Myocyte (in vitro differentiated cells): ENCODE data around the gene DUSP9. TPM values are rescaled to one million over a fixed set of nuclear protein-coding genes. Genes with fewer than 3 reads are reported as not detected.

Source experiments
- DNase-seq: peaks from one replicate; pipeline ENCODE4 v3.0.0-alpha.2; 2012; ENCODE audit warnings: low read depth
- total RNA-seq: library from RNA; depleted of rRNA; stranded (reverse); fragments of >200 nt; gene quantifications from 2 replicates; pipeline ENCODE4 v1.2.3, GENCODE V29; 2014

Gene DUSP9
- total RNA-seq, 1 donor from 2014 or later: not detected

- no peak for DNase-seq
Observed at GRCh38 chrX:153647461-153648357, 706 bp downstream of the DUSP9 start.

DNA sequence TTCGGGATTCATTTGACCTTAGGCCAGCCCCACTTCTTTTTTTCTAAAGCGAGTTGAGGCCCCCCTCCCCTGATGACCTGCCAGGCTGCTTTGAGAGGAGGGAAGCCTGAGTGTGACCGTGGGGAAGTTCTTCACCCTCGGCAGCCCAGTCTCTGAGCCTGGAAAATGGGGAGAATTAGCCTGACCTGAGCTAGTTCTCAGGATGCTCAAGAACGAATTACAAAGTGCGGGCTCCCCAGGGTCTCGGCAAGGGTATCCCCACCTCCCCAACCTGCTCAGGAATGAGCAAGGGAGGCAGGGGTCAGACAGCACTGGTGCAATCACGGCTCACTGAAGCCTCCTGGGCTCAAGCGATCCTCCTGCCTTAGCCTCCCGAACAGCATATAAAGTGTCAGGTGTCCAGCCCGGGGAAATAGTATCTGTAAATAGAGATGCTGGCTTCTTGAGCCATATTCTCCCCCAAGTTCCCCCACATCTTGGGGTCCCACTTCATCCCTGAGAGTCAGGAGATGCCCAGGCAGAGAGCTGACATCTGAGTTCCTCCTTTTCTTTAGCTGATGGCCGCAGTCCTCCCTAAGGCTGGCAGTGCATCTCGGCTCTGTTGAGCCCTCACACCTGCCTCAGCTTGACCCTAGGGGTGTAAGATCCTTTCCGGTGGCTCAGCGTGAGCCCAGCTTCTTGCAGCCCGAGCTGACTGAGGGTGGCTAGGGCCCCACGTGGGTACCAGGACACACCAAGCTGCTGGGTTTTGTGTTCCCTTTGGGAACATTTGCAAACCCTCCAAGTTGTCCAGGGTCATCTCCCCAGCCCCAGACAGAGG, 1.6 kb downstream of the DUSP9 start:
- no peak for DNase-seq

DNA sequence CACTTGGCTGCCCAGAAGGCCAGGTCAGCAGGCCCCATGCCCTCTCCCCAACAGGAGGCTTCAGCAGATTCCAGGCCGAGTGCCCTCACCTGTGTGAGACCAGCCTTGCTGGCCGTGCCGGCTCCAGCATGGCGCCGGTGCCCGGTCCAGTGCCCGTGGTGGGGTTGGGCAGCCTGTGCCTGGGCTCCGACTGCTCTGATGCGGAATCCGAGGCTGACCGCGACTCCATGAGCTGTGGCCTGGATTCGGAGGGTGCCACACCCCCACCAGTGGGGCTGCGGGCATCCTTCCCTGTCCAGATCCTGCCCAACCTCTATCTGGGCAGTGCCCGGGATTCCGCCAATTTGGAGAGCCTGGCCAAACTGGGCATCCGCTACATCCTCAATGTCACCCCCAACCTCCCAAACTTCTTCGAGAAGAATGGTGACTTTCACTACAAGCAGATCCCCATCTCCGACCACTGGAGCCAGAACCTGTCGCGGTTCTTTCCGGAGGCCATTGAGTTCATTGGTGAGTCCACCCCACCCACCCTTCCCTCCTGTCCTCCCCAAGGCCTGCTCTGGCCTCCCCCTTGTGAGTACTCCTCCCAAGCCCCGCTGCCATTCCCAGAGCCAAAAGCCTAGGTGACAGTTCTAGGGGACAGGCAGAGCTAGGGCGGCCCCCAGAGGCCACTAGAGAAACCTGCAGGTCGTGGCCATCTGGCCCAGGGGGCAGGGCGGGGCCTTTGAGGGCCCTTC, 2.3 kb downstream of the DUSP9 start:
- DNase-seq: peak; percentile 27

- DNase-seq: no peak
Observed at GRCh38 chrX:153649915-153650782, 3.1 kb downstream of the DUSP9 start.

- no peak for DNase-seq
Observed at GRCh38 chrX:153650959-153651358, 4.0 kb downstream of the DUSP9 start.

DNA sequence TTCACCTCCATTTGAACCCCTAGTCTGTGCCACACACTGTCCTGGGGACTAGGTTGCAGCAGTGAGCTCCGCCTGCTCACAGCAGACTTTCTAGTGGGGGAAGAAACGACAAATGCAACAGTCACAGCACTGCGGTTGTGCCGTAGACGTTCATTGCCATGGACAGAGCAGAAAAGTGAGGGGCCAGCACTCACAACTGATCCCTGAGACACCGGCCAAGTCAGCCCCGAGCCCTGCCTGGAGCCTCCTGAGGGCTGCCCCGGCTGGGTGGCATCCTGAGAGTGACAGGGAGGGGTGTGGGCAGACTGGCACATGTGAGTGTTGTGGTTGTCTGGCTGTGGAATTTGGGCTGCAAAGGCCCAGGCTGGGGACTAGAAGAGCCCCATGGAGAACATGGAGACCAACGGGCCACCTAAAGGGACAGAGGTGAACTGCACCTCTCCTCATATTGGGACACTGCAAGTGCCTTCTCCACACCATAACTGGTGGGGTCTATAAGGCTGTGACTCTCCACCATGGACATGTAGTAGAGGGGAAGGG, 4.6 kb downstream of the DUSP9 start:
- peak; percentile 21 for DNase-seq

- no peak for DNase-seq
Observed at GRCh38 chrX:153653556-153653955, 6.6 kb downstream of the DUSP9 start.

DNA sequence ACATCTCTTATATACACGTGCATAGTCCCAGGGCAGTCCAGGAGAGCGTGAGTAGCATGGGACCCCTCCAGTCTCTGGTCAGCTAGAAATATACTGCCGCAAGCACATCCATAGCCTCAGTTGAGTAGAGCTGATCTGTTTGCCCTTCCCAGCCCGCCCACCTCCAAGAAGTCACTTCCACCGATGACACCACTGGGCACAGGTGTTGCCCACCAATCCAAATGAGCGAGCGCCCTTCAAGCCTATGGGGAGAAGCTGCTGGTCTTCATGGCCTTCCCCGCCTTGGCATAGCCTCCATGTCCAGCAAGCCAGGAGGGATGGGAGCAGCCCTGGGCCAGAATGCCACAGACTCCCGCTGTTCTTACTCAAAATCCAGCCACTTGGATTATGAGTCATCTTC, 10.2 kb downstream of the DUSP9 start:
- DNase-seq: no peak

DNA sequence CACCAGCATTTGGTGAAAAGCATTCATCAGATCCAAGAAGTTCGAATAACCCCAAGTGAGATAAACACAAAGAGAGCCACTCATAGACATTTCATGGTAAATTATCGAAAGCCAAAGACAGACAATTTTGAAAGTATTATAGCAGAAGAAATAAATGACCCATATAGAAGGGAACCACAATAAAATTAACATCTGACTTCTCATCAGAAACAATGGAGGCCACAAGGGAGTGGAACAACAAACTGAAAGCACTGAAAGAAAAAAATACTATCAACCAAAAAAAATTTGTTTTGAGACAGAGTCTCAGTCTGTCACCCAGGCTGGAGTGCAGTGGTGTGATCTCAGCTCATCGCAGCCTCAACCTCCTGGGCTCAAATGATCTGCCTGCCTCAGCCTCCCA, 12.3 kb downstream of the DUSP9 start:
- DNase-seq: no peak

DNA sequence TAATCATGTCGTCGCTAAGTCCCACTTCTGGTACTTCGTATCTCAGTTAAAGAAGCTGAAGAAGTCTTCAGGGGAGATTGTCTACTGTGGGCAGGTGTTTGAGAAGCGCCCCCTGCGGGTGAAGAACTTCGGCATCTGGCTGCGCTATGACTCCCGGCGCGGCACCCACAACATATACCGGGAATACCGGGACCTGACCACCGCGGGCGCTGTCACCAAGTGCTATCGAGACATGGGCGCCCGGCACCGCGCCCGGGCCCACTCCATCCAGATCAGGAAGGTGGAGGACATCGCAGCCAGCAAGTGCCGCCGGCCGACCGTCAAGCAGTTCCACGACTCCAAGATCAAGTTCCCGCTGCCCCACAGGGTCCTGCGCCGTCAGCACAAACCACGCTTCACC, 15.3 kb downstream of the DUSP9 start:
- peak; percentile 11 for DNase-seq

DNA sequence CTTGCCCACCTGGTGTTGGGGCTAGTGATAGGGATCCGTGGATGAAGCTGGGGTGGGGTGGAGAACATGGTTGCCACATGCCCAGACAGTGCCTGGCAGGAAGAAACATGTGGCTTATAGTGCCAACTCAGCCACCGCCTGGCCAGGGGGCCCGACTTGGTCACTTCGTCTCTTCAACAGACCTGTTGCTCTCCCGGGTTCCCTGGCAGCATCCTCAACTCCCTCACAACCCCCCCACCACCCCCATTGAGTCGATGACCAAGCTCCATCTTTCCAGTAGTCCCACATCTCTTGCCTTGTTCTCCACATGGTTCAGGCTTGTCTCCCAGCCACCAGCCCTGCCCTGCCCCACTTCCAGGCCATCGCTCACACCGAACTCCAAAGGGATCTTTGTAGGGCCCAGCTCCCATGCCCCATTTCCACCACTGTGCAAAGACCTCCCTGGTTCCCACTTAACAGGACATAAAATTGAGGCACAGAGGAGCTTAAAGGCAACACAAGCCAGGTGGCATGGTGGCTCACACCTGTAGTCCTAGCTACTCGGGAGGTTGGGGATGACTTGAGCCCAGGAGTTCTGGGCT, 18.8 kb downstream of the DUSP9 start:
- DNase-seq: no peak

GRCh38 chrX:153667281-153667955, 20.4 kb downstream of the DUSP9 start:
- no peak for DNase-seq

DNA sequence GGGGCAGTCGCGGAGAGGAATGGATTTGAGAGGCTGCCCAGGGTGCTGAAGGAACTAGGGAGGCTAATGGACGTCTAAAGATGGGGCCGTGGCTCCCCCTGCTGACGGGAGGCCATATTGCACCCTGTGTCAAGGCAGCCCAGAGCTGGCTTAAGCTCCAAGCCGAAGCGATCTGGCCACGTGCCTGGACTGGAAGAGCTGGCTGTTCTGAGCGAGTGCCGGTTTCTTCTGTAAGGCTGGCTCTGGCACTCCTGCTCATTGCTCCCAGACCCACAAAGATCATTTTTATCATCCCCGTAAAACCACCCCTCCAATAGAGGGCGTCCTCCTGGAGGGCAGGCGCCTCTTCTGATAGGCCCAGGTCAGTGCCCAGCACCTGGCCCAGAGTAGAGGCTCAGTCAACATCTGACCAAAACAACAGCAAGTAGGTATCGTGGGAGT, 21.0 kb downstream of the DUSP9 start:
- peak; percentile 63 for DNase-seq

GRCh38 chrX:153668423-153669173, 21.6 kb downstream of the DUSP9 start:
- no peak for DNase-seq

DNA sequence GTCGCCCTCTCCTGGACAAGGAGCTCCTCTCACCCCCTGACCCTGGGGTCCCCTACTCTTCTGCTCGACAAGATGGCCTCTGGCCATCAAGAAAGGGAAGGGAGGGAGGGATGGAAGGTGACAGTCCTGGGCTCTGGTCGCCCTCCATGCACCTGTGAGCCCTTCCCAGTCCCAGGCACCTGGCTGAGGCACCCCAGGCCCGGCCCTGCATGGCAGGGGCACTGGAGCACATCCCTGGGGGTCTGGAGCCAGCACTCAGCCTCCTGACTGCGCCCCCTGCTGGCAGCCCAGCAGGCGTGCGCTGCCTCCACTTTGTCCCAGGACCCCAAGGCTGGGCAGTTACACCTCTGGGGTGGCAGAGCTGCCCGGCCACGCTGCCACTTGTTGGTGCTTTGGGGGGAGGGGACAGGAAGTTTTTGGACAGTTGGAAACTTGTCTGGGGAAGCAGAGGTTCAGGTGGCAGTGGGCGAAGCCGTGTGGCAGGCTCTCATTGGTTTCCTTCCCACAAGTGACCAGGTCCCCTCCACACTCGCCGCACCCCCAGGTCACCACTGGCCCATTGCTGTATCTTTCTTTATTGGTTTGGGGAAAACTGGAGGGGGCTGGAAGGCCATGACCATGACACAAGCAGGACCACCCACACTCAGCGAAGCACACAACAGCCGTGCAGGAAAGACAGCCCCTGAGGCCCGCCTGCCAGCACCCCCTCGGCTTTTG, 22.3 kb downstream of the DUSP9 start:
- DNase-seq: no peak

GRCh38 chrX:153669901-153670731, 23.1 kb downstream of the DUSP9 start:
- no peak for DNase-seq
